Activated CD4-positive, alpha-beta T cell treated with anti-CD3 and anti-CD28 coated beads, Interleukin-10, Interleukin-2, amounts not matched to agents 100 ng/mL and 50 ng/mL, durations not matched to agents 16 hours and 8 hours (primary cell): ENCODE data around the gene SH2B3.
"Not testable (repeated sequence)": the region's sequence is repeated elsewhere in the genome, so short reads cannot be mapped to it uniquely, and the experiment has no call there.

ENCODE experiments used
- DNase-seq: peaks from one replicate; pipeline ENCODE4 v3.0.0-alpha.2; 2020

SH2B3 gene

DNA sequence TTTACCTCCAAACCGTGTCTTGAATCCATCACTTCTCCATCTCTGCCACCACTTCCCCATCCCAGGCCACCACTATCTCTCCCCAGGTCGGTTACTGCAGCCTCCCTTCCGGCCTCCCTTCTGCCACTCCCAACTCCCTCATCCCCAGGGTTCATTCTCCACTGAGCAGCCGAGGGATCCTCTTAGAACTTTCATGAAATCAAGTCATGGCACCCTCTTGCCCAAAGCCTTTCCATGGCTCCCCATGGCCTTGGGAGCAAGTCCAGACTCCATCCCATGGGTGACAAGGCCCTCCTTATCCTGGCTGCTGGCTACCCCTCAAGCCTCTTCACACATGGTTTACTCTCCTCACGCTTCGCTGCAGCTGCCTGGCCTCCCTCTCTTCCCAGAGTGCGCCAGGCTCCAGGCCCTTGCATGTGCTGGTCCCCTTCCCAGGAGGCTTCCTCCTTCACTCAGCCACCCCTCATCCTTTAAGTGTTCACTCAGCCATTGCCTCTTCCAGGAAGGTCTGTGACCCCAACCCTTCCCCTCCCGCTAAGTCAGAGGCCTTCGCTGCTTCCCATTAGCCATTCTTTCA is 17.9 kb upstream of the SH2B3 start:
- no peak for DNase-seq

DNA sequence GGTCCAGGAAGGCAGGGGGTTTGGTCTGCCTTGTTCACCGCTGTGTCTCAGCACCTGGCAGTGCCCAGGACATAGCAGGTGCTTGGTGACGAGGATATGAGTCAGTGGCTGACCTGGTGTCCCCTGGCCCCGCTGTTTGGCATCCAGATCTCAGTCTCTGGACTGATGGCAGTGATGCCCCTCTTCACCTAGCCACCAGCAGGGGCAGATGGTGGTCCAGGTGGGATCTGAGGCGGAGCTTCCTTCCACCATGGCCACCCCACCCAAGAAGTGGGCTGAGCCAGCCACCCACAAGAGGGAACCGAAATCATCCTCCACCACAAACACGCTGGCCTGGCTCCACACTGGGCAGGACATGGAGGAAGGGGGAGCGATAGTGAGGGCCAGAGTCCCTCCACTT is 16.1 kb upstream of the SH2B3 start:
- no peak for DNase-seq

DNA sequence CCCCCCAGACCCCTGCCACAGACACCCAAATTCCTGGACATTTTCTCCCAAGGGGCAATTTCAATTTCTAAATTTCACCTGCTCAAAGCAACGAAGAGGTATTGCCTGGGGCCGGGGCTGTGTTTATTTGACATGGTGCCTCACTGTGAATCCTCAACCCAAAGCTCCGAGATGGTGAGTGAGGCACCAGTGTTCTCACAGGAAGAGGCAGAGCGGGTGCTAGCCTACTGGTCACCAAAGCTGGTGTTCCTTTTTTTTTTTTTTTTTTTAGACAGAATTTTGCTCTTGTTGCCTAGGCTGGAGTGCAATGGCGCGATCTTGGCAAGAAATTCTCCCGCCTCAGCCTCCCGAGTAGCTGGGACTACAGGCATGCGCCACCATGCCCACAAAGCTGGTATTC is 14.8 kb upstream of the SH2B3 start:
- DNase-seq, result no peak

DNA sequence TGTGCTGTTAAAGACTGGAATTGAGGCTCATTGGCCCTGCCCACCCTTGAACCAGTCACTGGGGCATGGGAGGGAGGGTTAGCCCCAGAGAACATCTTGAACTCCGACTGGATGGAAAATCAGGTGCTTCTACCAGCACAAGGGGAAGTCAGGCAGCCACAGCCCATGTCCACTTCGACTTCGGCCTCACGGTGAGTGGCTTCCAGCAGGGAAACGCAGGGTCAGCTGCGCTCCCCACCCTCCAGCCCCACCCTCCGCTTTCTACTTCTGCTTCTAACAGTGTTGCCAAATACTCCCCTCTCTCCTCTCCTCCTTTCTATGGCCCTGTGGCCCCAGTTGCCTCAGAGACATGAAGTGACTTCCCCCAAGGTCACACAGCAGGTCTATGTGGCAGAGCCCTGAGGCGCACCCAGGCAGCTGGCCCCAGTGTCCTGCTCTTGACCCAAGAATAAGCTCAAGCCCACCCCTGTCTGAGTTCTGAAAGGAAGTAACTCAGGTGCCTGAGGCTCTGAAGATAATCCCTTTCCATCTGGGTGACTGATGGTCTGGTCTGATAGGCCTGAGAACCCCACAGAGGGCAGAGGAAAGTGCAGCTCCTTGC is 11.9 kb upstream of the SH2B3 start:
- DNase-seq, result no peak

DNA sequence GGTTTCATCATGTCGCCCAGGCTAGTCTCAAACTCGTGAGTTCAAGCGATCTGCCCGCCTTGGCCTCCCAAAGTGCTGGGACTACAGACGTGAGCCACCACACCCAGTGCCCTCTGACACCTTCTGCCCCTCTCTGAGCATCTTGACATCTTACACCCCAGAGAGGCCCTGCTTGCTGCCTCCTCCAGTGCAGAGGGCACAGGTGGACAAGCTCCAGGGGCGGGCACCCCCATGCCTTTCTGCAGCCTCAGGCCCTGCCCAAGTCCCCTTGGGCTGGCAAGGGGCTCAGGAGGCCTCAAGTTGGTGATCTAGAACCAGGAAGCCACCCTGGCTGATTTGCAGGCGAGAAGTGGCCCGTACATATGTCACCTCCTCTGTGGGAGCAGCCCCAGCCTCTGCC is 11.2 kb upstream of the SH2B3 start:
- DNase-seq, result no peak

DNA sequence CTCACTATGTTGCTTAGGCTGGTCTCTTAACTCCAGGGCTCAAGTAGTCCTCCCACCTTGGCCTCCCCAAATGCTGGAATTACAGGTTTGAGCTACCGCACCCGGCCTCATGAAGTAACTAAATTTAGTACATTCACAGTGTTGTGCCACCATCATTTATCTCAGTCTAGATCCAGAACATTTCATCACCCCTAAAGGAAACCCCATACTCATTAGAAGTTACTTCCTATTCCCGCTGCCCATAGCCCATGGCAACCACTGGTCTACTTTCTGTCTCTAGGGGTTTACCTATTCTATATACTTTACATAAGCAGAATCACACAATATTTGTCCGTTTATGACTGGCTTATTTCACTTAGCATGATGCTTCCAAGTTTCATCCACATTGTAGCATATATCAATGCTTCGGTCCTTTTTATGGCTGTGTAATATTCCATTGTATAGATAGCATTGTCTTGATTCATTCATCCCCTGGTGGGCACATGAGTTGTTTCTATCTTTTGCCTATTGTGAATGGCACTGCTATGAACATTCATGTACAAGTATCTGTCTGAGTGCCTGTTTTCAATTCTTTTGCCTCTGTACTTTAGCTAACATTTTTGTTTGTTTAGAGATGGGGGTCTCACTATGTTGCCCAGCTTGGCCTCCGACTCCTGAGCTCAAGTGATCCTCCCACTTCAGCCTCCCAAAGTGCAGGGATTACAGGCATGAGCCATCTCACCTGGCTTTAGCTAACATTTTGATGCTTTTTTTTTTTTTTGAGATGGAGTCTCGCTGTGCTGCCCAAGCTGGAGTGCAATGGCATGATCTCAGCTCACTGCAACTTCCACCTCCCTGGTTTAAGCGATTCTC is 10.2 kb upstream of the SH2B3 start:
- DNase-seq, result no peak

DNA sequence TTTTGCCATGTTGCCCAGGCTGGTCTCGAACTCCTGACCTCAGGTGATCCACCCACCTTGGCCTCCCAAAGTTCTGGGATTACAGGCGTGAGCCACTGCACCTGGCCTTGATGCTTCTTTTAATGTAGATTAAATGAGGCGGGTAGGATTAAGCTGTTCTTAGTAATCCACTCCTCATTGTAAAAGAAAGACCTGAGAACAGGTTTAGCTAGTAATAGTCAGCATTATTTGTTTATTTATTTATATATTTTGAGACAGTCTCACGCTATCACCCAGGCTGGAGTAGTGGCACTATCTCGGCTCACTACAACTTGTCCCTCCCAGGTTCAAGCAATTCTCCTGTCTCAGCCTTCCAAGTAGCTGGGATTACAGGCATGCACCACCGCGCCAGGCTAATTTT is 9.5 kb upstream of the SH2B3 start:
- not testable (repeated sequence) for DNase-seq

DNA sequence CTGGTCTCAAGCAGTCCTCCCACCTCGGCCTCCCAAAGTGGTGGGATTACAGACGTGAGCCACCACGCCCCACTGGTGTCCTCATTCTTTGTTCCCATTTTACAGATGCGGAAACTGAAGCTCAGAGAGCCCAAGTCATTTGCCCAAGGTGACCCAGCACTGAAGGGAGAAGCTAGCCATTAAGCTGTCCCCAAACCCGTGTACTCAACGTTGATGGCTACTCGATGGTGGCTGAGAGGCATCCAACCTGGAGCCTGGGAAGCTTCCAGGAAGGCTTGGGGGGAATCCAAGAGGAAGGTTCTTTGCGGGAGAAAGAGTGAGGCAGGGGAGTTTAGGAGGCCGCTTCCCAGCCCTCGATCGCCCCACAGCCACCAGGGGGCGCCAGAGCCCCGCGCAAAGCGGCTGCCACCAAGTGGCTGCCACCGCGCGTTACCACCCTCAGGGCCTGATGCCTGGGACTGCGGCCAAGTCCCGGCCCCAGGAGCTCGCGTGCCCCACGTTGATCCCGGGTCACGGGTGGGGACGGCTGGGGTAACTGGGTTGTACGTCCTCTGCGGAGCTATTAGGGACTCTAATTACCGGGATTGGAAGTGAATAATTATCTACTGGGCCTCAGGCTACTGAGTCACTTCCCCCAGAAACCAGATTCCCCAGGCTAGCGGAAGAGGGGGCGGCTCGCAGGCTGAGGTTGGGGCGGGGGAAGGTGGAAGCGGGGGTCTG is 8.8 kb upstream of the SH2B3 start:
- peak; percentile 90 for DNase-seq

DNA sequence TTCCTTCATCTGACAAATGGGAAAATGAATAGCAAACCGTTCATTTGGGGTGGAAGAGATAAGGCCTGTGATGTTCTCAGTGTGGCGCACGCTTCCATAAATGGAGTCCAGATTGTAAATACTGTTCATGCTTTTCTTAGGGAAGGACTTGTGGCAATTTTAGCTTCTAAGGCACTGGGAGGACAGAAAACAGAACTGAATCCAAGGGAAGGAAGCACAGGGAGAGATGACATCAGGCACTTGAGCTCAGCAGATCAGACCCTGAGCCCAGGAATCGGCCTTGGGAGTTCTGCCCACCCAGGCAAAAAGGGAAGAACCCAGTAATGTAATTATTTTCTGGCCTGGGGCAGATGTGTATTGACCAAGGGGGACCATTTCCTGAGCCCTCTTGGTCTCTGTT is 7.2 kb upstream of the SH2B3 start:
- DNase-seq, result no peak

DNA sequence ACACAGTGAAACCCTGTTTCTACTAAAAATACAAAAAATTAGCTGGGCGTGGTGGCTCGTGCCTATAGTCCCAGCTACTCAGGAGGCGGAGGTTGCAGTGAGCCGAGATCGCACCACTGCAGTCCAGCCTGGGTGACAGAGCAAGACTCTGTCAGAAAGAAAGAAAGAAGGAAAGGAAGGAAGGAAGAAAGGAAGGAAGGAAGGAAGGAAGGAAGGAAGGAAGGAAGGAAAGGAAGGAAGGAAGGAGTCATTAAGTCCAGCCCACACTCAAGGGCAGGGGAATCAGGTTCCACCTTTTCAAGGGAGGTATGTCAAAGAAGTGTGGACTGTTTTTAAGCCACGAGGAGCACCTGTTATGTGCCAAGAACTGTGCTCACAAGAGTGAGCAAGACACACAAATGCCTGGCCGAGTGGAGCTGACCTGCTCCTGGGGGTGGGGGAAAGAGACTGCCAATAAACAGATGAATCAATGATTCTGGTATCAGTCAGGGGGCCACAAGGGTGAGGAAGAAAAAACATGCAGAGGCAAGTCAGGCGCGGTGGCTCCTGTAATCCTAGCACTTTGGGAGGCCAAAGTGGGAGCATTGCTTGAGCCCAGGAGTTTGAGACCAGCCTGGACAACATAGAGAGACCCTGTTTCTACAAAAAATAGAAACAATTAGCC is 5.8 kb upstream of the SH2B3 start:
- DNase-seq, result not testable (repeated sequence)

DNA sequence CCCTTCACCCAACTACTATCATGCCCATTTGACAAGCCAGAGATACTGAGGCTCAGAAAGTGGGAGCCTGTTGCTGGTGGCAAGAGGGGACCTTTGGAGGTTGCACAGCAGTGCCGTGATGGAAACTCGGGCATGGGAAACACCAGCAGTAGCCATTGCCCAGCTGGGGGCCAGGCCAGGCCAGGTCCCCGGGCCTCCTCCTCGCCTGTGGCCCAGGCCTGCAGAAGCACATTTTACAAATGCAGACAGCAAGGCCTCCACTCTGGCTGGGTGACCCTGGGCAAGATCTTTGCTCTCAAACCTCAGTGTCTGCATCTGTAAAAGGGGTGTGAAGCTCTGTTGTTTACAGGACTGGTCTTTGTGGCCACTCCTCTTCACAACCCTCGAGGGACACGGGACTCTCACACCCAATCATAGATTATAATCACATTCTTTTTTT is 4.5 kb upstream of the SH2B3 start:
- DNase-seq, result no peak

DNA sequence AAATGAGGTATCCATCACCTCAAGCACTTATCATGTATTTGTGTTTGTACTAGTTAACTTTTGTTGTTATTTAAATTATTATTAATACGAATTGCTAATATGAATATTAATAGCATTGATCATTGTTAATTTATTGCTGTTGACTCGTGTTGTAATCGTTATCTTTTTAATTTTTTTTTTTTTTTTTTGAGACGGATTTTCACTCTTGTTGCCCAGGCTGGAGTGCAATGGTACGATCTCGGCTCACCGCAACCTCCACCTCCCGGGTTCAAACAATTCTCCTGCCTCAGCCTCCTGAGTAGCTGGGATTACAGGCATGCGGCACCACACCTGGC is 3.3 kb upstream of the SH2B3 start:
- DNase-seq, result not testable (repeated sequence)

DNA sequence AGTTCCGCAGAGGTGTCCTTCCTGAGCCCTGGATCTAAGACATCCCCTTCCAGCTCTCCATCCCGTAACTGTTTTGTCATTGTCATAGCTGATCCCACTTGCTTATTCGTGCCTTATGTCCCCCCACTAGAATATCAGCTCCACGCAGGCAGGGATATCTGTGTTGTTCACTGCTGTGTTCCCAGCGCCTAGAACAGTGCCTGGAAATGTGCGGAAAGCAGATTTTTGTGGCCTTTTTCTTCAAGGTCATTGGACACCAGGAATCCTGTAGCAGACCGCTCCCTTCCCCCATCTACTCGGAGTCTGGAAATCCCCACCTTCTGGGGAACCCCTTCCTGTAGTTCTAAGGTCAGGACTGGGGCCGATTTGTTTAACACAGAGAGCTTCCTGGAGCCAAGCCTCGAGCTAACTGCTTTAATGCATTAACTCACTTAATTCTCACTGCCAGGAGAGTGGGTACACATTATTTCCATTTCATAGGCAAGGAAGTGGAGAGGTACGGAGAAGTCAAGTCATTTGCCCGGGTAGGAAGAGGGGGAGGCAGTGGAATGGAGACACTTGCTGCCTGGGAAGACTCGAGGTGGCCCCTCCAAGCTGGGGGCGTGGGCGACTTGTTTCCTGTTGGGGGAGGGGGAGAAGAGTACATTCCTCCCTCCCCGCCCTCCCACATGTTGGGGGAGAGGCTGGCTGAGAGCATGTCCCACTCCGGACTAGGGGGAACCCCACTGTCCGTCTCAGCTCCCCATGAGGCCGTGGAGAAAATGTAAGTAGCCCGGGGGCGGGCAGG is 1.2 kb upstream of the SH2B3 start:
- DNase-seq, result peak; percentile 72

DNA sequence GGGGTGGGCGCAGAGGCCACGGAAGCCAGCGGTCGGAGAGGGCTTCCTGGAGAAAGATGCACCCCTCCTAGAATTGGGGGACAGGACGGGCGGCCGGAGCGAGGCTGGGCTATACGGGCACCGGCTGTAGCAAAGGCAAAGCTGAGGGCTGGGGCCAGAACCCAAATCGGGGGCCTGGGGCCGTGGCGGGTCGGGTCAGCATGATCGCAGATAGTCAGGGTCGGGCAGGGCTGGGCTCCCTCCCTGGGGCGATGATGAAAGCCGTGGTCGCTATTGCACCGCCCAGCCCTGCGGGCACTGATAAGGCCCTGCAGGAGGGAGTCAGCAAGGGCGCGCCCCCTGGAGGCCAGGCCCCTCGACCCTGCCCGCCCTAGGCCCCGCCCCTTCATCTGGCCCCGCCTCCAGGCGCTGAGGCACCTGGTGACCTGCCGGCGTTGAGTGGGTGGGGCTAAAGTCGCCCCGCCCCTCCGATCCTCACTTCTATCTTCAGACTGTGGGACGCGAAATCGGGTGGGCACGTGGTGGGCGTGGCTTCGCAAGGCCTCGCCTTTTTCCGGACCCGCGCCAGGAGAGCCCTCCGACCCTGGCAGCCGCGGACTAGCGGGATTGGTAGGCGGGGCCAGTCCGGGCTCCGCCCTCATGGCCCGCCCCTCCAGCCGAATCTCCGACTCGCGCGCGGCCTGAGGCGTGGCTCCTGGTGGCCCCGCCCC is 419 bp upstream of the SH2B3 start:
- DNase-seq, result peak; percentile 97

DNA sequence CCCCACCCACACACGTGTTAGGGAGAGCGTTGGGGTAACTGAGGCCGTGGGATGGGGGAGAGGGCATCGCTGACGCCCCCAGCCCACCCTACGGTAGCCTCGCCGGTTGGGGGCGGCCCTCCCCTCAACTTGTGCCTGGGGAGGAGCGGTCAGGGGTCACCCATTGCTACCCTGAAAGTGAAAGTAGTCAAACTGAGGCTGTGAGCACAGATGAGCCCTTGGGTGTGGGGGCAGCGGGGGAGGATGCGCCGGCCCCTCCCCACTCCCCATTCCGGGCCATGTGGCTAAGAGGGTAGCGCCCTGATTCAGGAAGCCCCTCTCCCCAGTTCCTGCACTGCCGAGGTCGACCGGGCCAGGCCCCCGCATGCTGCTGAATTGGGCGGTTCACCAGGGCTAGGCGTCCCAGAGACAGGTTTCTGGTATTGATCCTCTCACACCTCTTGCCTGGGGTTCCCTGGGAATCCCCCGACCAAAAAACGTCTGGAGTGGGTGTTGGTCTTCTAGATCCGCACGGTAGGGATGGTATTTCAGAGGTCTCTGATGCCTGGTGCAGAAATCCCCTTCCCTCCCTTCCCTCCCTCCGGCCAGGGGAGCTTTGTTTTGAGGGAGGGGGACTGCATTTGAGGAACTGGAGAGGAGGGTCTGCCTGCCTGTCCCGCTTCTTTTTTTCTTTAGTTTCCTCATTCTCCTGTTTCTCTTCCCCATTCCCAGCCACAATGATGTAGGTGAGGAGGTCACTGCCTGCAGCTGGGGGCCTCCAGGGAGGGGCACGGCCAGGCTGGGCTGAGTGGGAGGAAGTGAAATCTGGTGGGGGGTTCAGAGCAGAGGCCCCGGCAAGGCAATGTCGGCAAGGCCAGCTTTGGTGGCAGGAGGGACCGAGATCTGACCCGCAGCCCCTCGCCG is 1.0 kb downstream of the SH2B3 start:
- DNase-seq, result peak; percentile 57

DNA sequence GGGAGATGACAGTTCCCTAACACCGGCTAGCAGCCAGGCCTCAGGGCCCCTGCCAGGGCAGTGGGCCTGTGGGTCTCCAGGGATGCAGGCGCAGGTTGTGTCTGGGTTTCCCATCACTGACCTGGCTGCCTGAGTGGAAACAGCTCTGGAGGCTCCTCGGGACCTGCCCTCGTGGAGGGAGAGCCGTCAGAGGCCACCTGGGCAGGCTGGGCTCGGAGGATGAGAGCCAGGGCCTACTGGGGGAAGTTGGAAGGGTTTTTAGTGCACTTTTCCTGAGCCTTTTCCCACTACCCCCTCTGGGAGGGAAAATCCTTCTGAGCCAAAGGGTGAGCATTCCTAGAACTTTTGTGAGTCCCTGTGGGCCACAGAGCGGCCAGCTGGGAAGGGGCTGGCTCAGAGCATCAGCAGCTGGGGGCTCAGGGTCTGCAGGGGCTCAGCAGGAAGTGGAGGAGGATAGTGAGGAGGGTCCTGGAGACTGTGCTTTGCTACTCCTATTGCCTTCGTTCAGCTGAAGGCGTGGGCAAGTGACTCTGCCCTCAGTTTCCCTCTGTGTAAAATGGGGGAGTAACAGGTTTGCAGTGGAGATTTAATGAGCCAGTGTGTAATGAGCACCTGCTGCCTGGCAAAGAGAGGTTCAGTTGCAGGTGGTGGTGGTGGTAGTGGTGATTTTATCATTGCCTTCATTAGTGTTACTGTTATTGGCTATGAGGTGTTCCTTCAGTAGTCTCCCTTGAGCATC is 1.8 kb downstream of the SH2B3 start:
- DNase-seq, result no peak

DNA sequence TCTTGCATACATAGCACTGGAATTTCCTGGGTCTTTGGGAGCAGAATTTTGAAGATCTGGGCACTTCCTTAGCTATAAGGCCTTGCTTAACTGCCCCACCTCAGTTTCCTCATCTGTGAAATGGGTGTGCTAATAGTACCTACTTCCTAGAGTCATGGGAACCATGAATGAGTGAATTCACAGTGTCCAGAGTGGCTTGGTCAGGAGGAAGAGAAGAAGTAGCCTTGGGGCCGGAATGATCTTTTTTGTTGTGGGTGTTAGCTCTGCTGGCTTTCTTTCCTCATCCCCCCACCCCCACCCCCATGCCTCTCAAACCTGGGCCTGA is 2.4 kb downstream of the SH2B3 start:
- DNase-seq, result no peak

DNA sequence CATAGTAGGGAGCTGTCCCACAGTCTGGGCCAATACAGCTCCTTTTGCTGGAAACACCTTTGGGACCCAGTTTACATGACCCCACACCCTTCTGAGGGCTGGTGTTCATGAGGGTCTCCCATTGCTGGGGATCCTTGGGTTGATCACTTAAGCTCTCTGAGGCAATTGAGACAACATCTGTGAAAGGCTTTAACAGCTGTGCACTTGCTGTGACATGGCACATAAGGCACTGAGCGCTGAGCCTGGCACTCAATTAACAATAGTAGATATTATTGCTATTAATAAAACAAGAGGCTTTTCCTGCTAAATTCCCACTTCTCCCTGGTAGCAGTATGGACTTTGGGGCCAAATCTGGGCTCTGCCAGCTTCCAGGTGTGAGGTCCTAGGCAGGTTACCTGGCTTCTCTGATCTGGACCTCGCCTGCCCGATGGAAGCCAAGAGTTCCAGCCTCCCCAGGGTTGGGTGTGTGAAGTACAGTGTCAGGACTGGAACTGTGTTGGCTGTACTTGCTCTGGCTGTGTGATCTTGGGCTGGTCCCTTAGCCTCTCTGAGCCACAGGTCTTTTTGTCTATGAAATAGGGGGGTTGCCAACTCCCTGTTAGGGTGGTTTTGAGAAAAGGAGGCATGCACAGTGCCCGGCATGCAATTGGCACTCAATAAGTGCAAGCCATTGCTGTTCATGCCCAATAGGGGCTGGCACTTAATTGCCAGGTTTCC is 3.1 kb downstream of the SH2B3 start:
- no peak for DNase-seq

DNA sequence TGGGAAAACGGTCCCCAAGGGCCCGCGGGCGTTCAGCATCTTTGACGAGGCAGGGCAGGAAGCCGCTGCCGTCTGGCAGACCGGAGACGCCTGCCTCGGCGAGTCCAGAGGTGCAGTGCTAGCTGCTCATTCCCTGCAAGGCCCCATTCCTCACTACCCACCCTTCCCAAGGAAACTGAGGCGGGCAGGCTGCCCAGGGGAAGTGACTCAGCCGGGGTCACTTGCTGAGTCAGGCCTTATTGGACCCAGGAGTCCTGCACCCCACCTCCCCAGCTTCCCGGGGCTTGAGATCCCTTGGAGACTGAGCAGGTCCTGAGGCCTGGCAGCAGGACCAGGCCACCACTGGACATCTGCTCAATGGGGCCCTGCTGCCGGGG is 3.7 kb downstream of the SH2B3 start:
- no peak for DNase-seq
